ENCODE data around the gene SERPINA3. TPM values are rescaled to one million over a fixed set of nuclear protein-coding genes. Genes with fewer than 3 reads are reported as not detected.
"Not testable (repeated sequence)": the region's sequence is repeated elsewhere in the genome, so short reads cannot be mapped to it uniquely, and the experiment has no call there.

The SERPINA3 gene
- total and polyA plus RNA-seq, 2 donors (not counting 1 experiment from before 2014, with no cell fraction given) = 0.47 to 0.50 TPM

- Histone ChIP-seq H3K27ac (ENCODE audit: insufficient read depth, low read length) (no peak overlapping the region), H3K4me3 (replicated peaks in 1 of 4; ENCODE audit: control extremely low read depth in 1 of 4, insufficient read depth in 1 of 4, low read depth in 3 of 4, low read length in 4 of 4) (no peak overlapping the region), H3K4me1 (ENCODE audit: control insufficient read depth, extremely low read depth, insufficient read depth, low read length) (no peaks in the 10 kb centered on the region), H3K9ac (ENCODE audit: insufficient read depth, low read length) (no peak overlapping the region), H3K9me3 (ENCODE audit: control insufficient read depth, insufficient read depth, low read depth, low read length) (no peaks in the 10 kb centered on the region), H2AFZ (ENCODE audit: low read length) (no peak overlapping the region), H3K4me2 (ENCODE audit: extremely low read depth, insufficient read depth, low read length) (no peak overlapping the region), H3K36me3 (ENCODE audit: control insufficient read depth, insufficient read depth, low read length) (no peaks in the 10 kb centered on the region), H3K79me2 (ENCODE audit: control insufficient read depth, insufficient read depth, low read length) (no peaks in the 10 kb centered on the region), H4K20me1 (ENCODE audit: control insufficient read depth, extremely low read depth, insufficient read depth, low read length) (no peaks in the 10 kb centered on the region), H3K27me3 (ENCODE audit: control insufficient read depth, insufficient read depth, low read length) (no peaks in the 10 kb centered on the region)
- DNase-seq (ENCODE audit: low read depth in 2 of 2) = peak in 1 of 2 donors; percentile 96
- TF ChIP-seq, protein P1, sequence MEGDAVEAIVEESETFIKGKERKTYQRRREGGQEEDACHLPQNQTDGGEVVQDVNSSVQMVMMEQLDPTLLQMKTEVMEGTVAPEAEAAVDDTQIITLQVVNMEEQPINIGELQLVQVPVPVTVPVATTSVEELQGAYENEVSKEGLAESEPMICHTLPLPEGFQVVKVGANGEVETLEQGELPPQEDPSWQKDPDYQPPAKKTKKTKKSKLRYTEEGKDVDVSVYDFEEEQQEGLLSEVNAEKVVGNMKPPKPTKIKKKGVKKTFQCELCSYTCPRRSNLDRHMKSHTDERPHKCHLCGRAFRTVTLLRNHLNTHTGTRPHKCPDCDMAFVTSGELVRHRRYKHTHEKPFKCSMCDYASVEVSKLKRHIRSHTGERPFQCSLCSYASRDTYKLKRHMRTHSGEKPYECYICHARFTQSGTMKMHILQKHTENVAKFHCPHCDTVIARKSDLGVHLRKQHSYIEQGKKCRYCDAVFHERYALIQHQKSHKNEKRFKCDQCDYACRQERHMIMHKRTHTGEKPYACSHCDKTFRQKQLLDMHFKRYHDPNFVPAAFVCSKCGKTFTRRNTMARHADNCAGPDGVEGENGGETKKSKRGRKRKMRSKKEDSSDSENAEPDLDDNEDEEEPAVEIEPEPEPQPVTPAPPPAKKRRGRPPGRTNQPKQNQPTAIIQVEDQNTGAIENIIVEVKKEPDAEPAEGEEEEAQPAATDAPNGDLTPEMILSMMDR (conservative IDR thresholded peaks at IDR 0.05 in 1 of 2, IDR thresholded peaks at IDR 0.05 in 1 of 2; ENCODE audit: low read depth in 1 of 2, low read length in 2 of 2) = no peak
- TF ChIP-seq EZH2 (IDR thresholded peaks at IDR 0.05; ENCODE audit: low read length, missing control alignments) = no peak
These were observed 36.2 kb upstream of the SERPINA3 start for GRCh38 chr14:94575730-94576585.

DNA sequence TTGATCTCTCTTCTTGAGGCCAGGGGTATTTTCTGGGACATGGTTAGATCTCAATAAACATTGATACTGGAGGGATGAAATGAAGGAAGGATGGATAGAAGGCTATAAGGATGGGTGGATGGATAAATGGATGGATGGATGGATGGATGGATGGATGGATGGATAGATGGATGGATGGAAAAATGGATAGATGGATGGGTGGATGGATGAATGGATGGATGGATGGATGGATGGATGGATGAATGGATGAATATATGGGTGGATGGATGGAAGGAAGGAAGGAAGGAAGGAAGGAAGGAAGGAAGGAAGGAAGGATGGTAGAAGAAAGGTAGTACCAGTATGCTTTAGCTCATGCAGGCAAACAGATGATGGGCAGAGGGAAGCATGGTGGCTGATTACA lies 34.7 kb upstream of the SERPINA3 start:
- H4K20me1 ChIP-seq (ENCODE audit: control insufficient read depth, extremely low read depth, insufficient read depth, low read length); H3K4me3 ChIP-seq (replicated peaks in 1 of 4; ENCODE audit: control extremely low read depth in 1 of 4, insufficient read depth in 1 of 4, low read depth in 3 of 4, low read length in 4 of 4); H2AFZ ChIP-seq (ENCODE audit: low read length); H3K27me3 ChIP-seq (ENCODE audit: control insufficient read depth, insufficient read depth, low read length); H3K9me3 ChIP-seq (ENCODE audit: control insufficient read depth, insufficient read depth, low read depth, low read length); H3K9ac ChIP-seq (ENCODE audit: insufficient read depth, low read length); DNase-seq (ENCODE audit: low read depth in 2 of 2); H3K4me2 ChIP-seq (ENCODE audit: extremely low read depth, insufficient read depth, low read length); H3K27ac ChIP-seq (ENCODE audit: insufficient read depth, low read length); H3K4me1 ChIP-seq (ENCODE audit: control insufficient read depth, extremely low read depth, insufficient read depth, low read length); H3K79me2 ChIP-seq (ENCODE audit: control insufficient read depth, insufficient read depth, low read length); H3K36me3 ChIP-seq (ENCODE audit: control insufficient read depth, insufficient read depth, low read length): not testable (repeated sequence)

DNA sequence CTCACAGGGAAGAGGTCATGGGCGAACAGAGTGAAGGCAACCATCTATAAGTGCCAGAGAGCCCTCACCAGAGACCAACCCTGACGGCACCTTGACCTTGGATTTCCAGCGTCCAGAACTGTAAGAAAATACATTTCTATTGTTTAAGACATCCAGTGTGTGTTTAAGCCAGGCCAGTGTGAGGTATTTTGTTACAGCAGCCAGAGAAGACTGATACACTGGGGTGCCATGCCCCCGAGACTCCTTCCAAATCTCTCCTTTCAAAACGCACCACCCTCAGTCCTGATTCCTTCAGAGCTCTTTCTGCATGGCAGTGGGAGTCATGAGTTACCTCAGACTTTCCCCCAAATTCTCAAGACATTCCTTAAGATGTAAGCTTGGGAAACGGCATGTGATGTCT lies 33.5 kb upstream of the SERPINA3 start:
- no peaks in the 10 kb centered on the region for H3K27me3 ChIP-seq (ENCODE audit: control insufficient read depth, insufficient read depth, low read length)
- TF ChIP-seq, protein P1 (conservative IDR thresholded peaks at IDR 0.05 in 1 of 2, IDR thresholded peaks at IDR 0.05 in 1 of 2; ENCODE audit: low read depth in 1 of 2, low read length in 2 of 2) = no peak
- TF ChIP-seq EZH2 (IDR thresholded peaks at IDR 0.05; ENCODE audit: low read length, missing control alignments) = no peak

More for the DNA sequence above, 33.5 kb upstream of the SERPINA3 start:
- Histone ChIP-seq H3K4me2 (ENCODE audit: extremely low read depth, insufficient read depth, low read length) (no peak overlapping the region), H3K9ac (ENCODE audit: insufficient read depth, low read length) (no peak overlapping the region), H3K4me3 (replicated peaks in 1 of 4; ENCODE audit: control extremely low read depth in 1 of 4, insufficient read depth in 1 of 4, low read depth in 3 of 4, low read length in 4 of 4) (no peak overlapping the region), H3K9me3 (ENCODE audit: control insufficient read depth, insufficient read depth, low read depth, low read length) (no peaks in the 10 kb centered on the region), H3K4me1 (ENCODE audit: control insufficient read depth, extremely low read depth, insufficient read depth, low read length) (no peaks in the 10 kb centered on the region), H3K27ac (ENCODE audit: insufficient read depth, low read length) (no peak overlapping the region), H3K79me2 (ENCODE audit: control insufficient read depth, insufficient read depth, low read length) (no peaks in the 10 kb centered on the region), H3K36me3 (ENCODE audit: control insufficient read depth, insufficient read depth, low read length) (no peaks in the 10 kb centered on the region), H2AFZ (ENCODE audit: low read length) (no peak overlapping the region), H4K20me1 (ENCODE audit: control insufficient read depth, extremely low read depth, insufficient read depth, low read length) (no peaks in the 10 kb centered on the region)
- no peak for DNase-seq (ENCODE audit: low read depth in 2 of 2)
